ENCODE data around the gene NID2. TPM values are rescaled to one million over a fixed set of nuclear protein-coding genes. Genes with fewer than 3 reads are reported as not detected.

NID2 gene
- total RNA-seq, 4 donors from 2014 or later: 8.2 to 75.5 (median 17.6) TPM

GRCh38 chr14:52007637-52008036 lies 61.2 kb downstream of the NID2 start:
- no peak for TF ChIP-seq CTCF (IDR thresholded peaks at IDR 0.05; ENCODE audit: low read depth)

- TF ChIP-seq CTCF (IDR thresholded peaks at IDR 0.05; ENCODE audit: low read depth): no peak
These were observed 61.6 kb downstream of the NID2 start for GRCh38 chr14:52007211-52007610.

GRCh38 chr14:52006361-52006760 lies 62.5 kb downstream of the NID2 start:
- TF ChIP-seq CTCF (IDR thresholded peaks at IDR 0.05; ENCODE audit: low read depth): no peak

- TF ChIP-seq CTCF (IDR thresholded peaks at IDR 0.05; ENCODE audit: low read depth): no peak
These were observed 63.2 kb downstream of the NID2 start for GRCh38 chr14:52005625-52006024.

- TF ChIP-seq CTCF (IDR thresholded peaks at IDR 0.05; ENCODE audit: low read depth): no peak
These were observed 65.5 kb downstream of the NID2 start for GRCh38 chr14:52003324-52003723.

- no peak for TF ChIP-seq CTCF (IDR thresholded peaks at IDR 0.05; ENCODE audit: low read depth)
These were observed 66.3 kb downstream of the NID2 start for GRCh38 chr14:52002542-52002941.

GRCh38 chr14:52000696-52001095 lies 68.2 kb downstream of the NID2 start:
- TF ChIP-seq CTCF (IDR thresholded peaks at IDR 0.05; ENCODE audit: low read depth): no peak

Measured in subcutaneous adipose tissue (tissue), 4 donors.